Measurements from ENCODE around the gene ZPLD1.

Gene ZPLD1

GRCh38 chr3:102505542-102505941 is 70.7 kb downstream of the ZPLD1 start:
- no peak for TF ChIP-seq CTCF (IDR thresholded peaks at IDR 0.05)

GRCh38 chr3:102510663-102511062 is 75.8 kb downstream of the ZPLD1 start:
- no peak for TF ChIP-seq CTCF (IDR thresholded peaks at IDR 0.05)

GRCh38 chr3:102511168-102511567 is 76.4 kb downstream of the ZPLD1 start:
- TF ChIP-seq CTCF (IDR thresholded peaks at IDR 0.05) = no peak

- no peak for TF ChIP-seq CTCF (IDR thresholded peaks at IDR 0.05)
Measured at GRCh38 chr3:102511639-102512038, 76.8 kb downstream of the ZPLD1 start.

- TF ChIP-seq CTCF (IDR thresholded peaks at IDR 0.05) = no peak
Measured at GRCh38 chr3:102512734-102513504, 78.1 kb downstream of the ZPLD1 start.

GRCh38 chr3:102514241-102514640 is 79.4 kb downstream of the ZPLD1 start:
- no peak for TF ChIP-seq CTCF (IDR thresholded peaks at IDR 0.05)

GRCh38 chr3:102521246-102521645 is 86.4 kb downstream of the ZPLD1 start:
- no peak for TF ChIP-seq CTCF (IDR thresholded peaks at IDR 0.05)

- no peak for TF ChIP-seq CTCF (IDR thresholded peaks at IDR 0.05)
Measured at GRCh38 chr3:102525624-102526023, 90.8 kb downstream of the ZPLD1 start.

Measured in LNCAP (cell line).